ENCODE measurements around the gene BTLA. TPM values are rescaled to one million over a fixed set of nuclear protein-coding genes. Genes with fewer than 3 reads are reported as not detected.

Gene BTLA
- polyA plus RNA-seq, 1 donor from 2014 or later, result not detected

GRCh38 chr3:112489674-112490479, 9.4 kb downstream of the BTLA start:
- Histone ChIP-seq H3K27me3 (ENCODE audit: insufficient read depth, low read depth, low read length) (no peaks in the 10 kb centered on the region), H3K36me3 (ENCODE audit: insufficient read depth, low read length) (no peaks in the 10 kb centered on the region), H3K79me2 (replicated peaks; ENCODE audit: insufficient read depth, low read length) (no peaks in the 10 kb centered on the region), H3K4me2 (ENCODE audit: low read length) (no peak overlapping the region), H3K9me3 (ENCODE audit: low read length) (no peaks in the 10 kb centered on the region), H3K27ac (ENCODE audit: low read length) (no peak overlapping the region), H4K20me1 (ENCODE audit: insufficient read depth) (no peaks in the 10 kb centered on the region), H2AFZ (ENCODE audit: low read depth, low read length) (no peak overlapping the region), H3K4me3 (ENCODE audit: low read length) (no peak overlapping the region), H3F3A (ENCODE audit: insufficient read depth, low read length, poor library complexity, severe bottlenecking) (no peaks in the 10 kb centered on the region), H3K9ac (ENCODE audit: low read length) (no peak overlapping the region), H3K9me2 (ENCODE audit: insufficient read depth, low read length) (no peaks in the 10 kb centered on the region)
- TF ChIP-seq EP300 (conservative IDR thresholded peaks at IDR 0.05; ENCODE audit: poor library complexity, severe bottlenecking), result no peak
- no peak for TF ChIP-seq POLR2AphosphoS5 (IDR thresholded peaks at IDR 0.05)
- TF ChIP-seq EZH2 (IDR thresholded peaks at IDR 0.05; ENCODE audit: borderline replicate concordance, insufficient read depth, low read length, poor library complexity, severe bottlenecking), result no peak
- no peak for TF ChIP-seq SMC3 (conservative IDR thresholded peaks at IDR 0.05; ENCODE audit: poor library complexity)
- TF ChIP-seq TAF1 (IDR thresholded peaks at IDR 0.05; ENCODE audit: low read depth), result no peak
- TF ChIP-seq RAD21 (conservative IDR thresholded peaks at IDR 0.05), result no peak
- no peak for TF ChIP-seq CTCF (IDR thresholded peaks at IDR 0.05; ENCODE audit: poor library complexity, severe bottlenecking)
- TF ChIP-seq MXI1 (conservative IDR thresholded peaks at IDR 0.05; ENCODE audit: poor library complexity, severe bottlenecking), result no peak
- TF ChIP-seq, protein P1, sequence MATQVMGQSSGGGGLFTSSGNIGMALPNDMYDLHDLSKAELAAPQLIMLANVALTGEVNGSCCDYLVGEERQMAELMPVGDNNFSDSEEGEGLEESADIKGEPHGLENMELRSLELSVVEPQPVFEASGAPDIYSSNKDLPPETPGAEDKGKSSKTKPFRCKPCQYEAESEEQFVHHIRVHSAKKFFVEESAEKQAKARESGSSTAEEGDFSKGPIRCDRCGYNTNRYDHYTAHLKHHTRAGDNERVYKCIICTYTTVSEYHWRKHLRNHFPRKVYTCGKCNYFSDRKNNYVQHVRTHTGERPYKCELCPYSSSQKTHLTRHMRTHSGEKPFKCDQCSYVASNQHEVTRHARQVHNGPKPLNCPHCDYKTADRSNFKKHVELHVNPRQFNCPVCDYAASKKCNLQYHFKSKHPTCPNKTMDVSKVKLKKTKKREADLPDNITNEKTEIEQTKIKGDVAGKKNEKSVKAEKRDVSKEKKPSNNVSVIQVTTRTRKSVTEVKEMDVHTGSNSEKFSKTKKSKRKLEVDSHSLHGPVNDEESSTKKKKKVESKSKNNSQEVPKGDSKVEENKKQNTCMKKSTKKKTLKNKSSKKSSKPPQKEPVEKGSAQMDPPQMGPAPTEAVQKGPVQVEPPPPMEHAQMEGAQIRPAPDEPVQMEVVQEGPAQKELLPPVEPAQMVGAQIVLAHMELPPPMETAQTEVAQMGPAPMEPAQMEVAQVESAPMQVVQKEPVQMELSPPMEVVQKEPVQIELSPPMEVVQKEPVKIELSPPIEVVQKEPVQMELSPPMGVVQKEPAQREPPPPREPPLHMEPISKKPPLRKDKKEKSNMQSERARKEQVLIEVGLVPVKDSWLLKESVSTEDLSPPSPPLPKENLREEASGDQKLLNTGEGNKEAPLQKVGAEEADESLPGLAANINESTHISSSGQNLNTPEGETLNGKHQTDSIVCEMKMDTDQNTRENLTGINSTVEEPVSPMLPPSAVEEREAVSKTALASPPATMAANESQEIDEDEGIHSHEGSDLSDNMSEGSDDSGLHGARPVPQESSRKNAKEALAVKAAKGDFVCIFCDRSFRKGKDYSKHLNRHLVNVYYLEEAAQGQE (IDR thresholded peaks at IDR 0.05; ENCODE audit: borderline replicate concordance), result no peak

- Histone ChIP-seq H3K27ac (ENCODE audit: low read length) (no peak overlapping the region), H3K27me3 (ENCODE audit: insufficient read depth, low read depth, low read length) (no peaks in the 10 kb centered on the region), H3K9me3 (ENCODE audit: low read length) (no peaks in the 10 kb centered on the region), H2AFZ (ENCODE audit: low read depth, low read length) (no peak overlapping the region), H3K4me3 (ENCODE audit: low read length) (no peak overlapping the region), H3F3A (ENCODE audit: insufficient read depth, low read length, poor library complexity, severe bottlenecking) (no peaks in the 10 kb centered on the region), H3K4me2 (ENCODE audit: low read length) (no peak overlapping the region), H3K9ac (ENCODE audit: low read length) (no peak overlapping the region), H3K36me3 (ENCODE audit: insufficient read depth, low read length) (no peaks in the 10 kb centered on the region), H3K79me2 (replicated peaks; ENCODE audit: insufficient read depth, low read length) (no peaks in the 10 kb centered on the region), H3K9me2 (ENCODE audit: insufficient read depth, low read length) (no peaks in the 10 kb centered on the region), H4K20me1 (ENCODE audit: insufficient read depth) (no peaks in the 10 kb centered on the region)
- TF ChIP-seq EZH2 (IDR thresholded peaks at IDR 0.05; ENCODE audit: borderline replicate concordance, insufficient read depth, low read length, poor library complexity, severe bottlenecking) (no peak), RAD21 (conservative IDR thresholded peaks at IDR 0.05) (no peak), POLR2AphosphoS5 (IDR thresholded peaks at IDR 0.05) (no peak), CTCF (IDR thresholded peaks at IDR 0.05; ENCODE audit: poor library complexity, severe bottlenecking) (no peak), TAF1 (IDR thresholded peaks at IDR 0.05; ENCODE audit: low read depth) (no peak), EP300 (conservative IDR thresholded peaks at IDR 0.05; ENCODE audit: poor library complexity, severe bottlenecking) (no peak), SMC3 (conservative IDR thresholded peaks at IDR 0.05; ENCODE audit: poor library complexity) (no peak), MXI1 (conservative IDR thresholded peaks at IDR 0.05; ENCODE audit: poor library complexity, severe bottlenecking) (no peak)
- TF ChIP-seq, protein P1 (IDR thresholded peaks at IDR 0.05; ENCODE audit: borderline replicate concordance), result no peak
Measured at GRCh38 chr3:112486811-112487505, 12.3 kb downstream of the BTLA start.

Data from neural cell (in vitro differentiated cells).